Measurements from ENCODE around the gene TMEM178B.
"Not testable (repeated sequence)": the region's sequence is repeated elsewhere in the genome, so short reads cannot be mapped to it uniquely, and the experiment has no call there.

TMEM178B gene

DNA sequence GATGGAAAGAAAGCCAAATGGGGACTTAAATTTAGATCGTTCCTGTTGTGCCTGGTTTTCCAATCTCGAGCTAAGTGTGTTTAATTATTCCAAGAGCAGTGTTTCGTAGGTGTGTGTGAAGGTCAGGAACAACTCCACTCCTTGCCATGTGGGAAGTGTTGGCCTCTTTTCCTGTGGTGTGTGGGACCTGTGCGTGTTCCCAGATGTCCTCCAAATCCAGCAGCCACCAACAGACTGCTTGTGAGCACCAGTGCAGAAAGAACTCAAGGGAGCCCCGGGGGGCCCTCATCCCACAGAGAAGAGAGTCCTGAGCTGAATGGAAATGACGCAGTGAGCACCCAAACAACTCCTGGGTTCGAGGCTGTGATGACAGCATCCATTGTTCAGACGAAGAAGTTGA lies 227.7 kb downstream of the TMEM178B start:
- DNase-seq (ENCODE audit: low spot score) (no peak), FAIRE-seq (no peak)

DNA sequence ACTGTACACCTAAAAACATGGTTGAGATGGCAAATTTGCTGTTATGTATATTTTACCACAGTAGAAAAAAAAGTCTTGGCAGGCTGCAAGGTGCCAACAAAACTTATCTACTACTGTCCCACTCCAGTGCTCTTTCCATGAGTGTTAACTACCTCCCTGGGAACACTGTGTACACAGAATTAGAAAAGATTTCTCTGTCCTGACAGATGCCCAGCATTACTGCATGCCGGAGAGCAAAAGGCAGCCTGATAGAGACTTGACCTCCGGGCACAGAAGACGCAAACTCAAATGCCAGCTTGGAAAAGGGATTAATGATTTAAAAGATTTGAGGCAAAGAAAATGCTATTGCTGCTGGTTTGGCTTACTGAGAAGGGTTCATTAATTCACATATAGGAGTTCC lies 228.8 kb downstream of the TMEM178B start:
- DNase-seq (ENCODE audit: low spot score), result no peak
- no peak for FAIRE-seq

DNA sequence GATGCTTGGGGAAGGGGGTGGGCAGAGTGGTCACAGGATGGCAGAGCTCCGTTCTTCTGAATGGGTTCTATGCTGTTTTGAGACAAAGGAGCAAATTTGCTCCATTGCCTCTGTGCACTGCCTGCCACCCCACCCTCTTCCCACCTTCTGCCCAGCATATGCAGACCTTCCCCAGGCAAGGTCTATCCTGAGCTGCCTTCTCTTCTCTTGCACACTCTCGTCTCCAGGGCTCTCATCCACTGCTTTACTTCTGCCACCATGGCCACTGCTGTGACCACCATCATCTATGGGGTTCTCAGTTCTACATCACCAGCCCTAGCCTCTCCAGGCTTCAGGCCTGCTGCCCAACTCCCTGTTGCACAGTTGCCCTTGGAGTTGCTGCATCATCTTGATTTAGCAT lies 230.4 kb downstream of the TMEM178B start:
- FAIRE-seq, result no peak
- no peak for DNase-seq (ENCODE audit: low spot score)

DNA sequence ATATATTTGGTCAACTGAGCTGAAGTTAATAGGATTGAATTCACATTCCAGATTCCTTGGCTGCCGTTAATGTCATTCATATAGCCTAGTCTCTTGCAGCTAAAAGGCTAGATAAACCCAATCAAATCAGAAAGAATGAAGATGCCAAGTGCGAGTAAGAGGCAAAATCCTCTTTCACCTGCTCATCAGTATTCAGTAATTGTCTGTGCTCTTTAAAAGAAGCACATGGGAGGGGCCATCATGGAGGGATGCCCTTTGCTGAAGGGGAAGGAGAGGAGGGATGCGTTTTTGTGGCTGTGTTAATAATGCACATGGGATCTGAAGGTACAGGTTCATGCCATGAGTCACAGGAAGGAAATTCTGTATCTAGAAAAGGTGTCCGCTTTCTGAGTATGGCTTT lies 232.2 kb downstream of the TMEM178B start:
- FAIRE-seq (no peak), DNase-seq (ENCODE audit: low spot score) (no peak)

DNA sequence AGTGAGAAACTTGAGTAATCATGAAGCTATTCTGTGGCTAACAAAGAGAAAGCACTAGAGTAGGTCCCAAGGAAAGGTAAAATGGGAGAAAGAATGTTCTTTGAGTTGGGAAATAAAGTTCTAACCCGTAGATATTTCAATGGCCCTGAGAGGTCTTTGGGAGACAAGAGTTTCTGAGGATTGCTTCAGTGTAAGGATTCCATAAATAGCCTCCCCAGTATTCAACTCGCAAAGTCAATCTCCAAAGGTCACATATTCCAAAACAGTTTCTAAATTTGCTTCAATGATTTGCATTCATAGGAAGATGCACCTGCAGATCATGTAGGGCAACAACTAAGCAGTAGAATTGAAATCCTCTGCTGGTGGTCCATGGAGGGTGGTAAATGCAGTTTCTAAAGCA lies 238.5 kb downstream of the TMEM178B start:
- no peak for FAIRE-seq
- DNase-seq (ENCODE audit: low spot score), result no peak

DNA sequence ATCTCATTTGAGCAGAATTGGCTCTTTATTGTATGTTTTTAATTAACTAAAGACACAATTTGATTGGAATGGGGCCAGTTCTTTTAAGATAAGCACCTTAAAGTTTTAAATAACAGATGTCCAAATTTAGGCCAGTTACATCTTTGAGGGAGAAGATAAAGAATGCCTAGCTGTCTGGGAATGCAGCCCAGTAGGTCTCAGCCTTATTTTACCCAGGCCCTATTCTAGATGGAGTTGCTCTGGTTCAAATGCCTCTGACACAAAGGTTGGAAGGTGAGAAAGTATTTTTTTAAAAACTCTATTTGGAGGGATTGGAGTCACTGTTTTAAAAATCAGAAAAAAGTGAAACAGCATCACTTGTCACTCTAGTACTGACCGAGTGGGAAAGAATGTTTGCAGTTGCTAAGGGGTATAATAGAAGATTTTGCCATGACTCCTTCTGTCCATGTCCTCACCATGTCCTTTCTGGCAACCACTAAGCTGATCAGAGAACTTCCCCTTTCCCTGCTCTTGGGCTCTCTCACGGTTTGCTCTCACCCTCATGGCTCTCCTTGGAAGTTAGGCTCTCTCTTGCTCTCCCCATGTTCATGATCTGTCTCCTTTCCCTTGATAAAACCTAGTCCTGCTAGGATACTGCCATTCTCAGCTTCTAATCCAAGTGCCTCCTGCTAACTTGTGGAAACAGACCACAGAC lies 239.1 kb downstream of the TMEM178B start:
- DNase-seq (ENCODE audit: low spot score) (no peak), FAIRE-seq (no peak)

DNA sequence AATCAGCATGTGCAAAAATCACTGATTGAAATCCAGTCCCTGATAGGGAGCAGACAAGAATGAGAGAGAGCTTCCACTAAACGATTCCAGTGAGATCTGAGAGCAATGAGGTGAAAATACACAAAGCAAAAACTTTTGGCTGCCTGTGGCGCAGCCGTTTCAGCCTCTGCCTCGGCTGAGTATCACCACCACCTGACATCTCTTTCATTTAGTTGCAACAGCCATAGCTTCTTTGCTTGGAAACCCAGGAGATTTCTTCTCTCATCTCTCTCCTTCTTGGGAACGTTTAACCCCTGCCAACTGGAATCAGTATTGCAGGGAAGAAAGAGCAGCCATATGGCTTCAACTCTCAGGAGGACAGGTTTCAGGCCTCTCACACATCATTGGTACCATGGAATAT lies 240.0 kb downstream of the TMEM178B start:
- FAIRE-seq, result no peak
- DNase-seq (ENCODE audit: low spot score), result no peak

DNA sequence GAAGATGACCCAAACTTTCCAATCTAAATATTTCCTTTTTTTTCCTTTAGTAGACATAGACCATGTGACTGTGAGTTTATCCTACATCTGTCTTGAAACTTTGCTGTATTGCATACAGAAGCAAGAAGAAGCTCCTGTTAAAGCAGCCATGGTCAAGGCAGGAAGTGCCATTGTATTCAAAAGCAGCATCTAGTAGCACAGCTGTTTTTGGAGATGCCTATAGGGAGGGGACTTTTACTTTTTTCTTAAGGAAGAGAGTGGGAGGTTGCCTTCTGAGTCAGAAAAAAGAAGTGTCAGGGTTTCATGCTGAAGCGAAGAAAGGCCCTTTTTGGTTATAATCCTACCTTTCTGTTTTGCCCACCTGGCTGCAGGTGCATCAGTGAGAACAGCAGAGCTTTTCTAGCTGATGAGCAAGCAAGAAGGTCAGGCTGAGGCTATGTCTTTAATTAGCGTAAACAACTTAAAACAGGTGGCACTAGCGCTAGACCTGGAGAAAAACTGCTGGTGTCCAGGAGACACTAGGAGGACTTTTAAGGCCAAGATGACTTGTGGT lies 243.2 kb downstream of the TMEM178B start:
- FAIRE-seq, result no peak
- no peak for DNase-seq (ENCODE audit: low spot score)

DNA sequence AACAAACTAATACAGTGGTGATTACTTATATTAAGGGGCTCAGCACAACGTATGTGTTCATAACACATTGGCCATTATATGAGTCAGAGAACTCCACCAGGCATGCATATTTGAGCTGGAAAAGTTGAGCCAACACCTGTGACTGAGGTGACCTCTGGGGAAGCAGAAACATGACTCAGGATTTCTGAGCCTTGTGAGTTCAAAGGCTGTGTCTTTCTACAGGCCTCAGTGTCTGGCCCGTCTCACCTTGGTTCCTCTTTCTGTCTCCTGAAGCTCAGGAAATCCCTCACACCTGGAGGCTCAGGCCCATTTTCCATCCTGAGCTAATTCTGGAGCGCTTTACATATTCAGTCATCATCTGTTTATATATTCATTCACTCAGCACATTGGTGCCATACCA lies 246.4 kb downstream of the TMEM178B start:
- FAIRE-seq (peak; percentile 67), DNase-seq (ENCODE audit: low spot score) (no peak)

DNA sequence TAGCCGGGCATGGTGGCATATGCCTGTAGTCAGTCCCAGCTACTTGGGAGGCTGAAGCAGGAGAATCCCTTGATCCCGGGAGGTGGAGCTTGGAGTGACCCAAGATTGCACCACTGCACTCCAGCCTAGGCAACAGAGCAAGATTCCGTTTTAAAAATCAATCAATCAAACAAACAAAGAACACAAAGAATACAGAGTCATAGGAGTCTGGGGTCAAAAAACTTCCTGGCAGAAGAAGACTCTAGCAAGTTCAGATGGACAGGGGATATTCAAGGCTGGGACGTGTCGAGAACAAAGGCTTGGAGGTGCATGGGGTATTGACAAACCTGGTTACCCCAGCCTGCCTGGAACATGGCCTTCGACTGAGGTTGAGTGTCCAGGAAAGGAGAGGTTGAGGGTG lies 248.5 kb downstream of the TMEM178B start:
- DNase-seq (ENCODE audit: low spot score), result no peak
- FAIRE-seq, result no peak

DNA sequence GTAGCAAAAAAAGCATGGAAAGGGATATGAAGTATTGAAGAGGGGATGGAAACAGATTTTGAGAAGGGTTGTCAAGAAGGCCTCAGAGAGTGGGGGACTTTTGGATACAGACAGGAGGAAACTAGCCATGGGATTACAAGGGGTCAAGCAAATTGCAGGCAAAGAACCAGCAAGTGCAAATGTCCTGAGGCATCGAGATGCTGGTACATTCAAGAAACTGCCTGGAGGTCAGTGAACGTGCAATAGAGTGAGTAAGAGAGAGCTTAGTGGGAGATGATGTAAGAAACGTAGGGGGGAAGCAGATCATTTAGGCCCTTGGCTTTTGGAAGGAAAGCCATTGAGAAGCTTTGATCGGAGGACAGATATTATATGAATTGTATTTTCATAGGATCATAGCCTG lies 250.0 kb downstream of the TMEM178B start:
- DNase-seq (ENCODE audit: low spot score), result no peak
- no peak for FAIRE-seq

DNA sequence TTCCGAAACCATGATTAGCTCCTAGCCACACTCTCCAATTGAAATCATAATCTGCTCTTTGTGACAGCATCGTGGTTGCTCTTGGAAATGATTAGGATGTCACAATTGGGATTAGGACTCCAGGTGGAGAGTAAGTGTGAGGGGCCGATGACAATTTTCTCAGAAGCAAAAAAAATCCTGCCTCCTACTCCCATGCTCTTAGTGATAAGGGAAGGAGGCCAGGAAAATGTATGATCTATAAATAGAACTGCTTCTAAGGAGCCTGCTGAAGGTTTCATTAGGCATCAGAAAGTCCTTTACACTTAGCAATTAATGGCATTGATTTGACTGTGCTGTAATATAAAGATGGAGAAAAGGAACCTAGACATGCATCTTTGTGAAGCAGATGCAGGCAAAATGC lies 251.0 kb downstream of the TMEM178B start:
- no peak for FAIRE-seq

DNA sequence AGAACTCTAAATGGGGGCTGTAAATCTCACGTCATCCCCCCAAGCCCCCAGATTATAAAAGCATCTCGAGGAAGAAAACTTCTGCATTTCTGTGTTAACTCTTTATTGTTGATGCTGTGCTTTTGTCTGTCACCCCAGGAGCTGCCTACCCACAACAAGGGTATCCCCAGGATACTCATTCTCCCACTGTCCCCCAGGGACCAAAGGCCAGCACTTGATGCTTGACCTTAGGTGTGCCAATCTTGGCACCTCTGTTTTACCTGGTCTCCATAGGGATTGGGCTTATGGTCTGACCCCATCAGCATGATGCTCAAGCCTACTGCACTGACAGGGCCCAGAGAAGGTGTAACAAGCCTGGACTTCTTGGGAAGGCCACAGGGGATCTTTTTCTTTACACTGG lies 251.4 kb downstream of the TMEM178B start:
- DNase-seq (ENCODE audit: low spot score) (no peak), FAIRE-seq (no peak)

More for the DNA sequence above, 251.0 kb downstream of the TMEM178B start:
- no peak for DNase-seq (ENCODE audit: low spot score)

DNA sequence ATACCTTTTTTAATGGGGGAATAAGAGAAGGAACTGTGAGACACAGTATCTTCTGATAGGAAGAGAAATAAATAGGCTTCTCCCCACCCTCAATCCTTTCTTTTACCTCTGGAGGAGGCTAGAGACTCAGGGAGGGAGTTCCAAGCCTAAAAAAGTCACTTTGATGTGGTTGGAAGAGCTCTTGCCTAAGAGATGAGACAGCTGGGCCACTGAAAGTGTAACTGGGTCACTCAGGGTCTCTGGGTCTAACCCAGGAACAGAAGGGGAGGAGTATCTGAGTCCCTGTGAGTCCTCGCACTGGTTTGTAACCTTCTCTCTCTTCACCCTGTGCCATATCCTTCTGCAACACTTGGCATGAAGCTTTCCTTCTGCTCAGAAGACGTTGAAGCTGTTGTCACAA lies 254.4 kb downstream of the TMEM178B start:
- FAIRE-seq (no peak), DNase-seq (ENCODE audit: low spot score) (no peak)

DNA sequence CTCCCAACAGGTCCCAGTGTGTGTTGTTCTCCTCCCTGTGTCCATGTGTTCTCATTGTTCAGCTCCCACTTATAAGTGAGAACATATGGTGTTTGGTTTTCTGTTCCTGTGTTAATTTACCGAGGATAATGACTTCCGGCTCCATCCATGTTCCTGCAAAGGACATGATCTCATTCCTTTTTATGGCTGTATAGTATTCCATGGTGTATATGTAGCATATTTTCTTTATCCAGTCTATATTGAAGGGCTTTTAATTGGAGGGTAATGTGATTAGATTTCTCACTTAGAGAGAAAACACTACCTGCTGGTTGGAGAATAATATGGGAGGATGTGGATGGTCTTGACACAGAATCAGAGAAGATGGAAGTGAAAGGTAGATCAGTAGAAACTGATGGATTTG lies 256.4 kb downstream of the TMEM178B start:
- FAIRE-seq, result not testable (repeated sequence)

DNA sequence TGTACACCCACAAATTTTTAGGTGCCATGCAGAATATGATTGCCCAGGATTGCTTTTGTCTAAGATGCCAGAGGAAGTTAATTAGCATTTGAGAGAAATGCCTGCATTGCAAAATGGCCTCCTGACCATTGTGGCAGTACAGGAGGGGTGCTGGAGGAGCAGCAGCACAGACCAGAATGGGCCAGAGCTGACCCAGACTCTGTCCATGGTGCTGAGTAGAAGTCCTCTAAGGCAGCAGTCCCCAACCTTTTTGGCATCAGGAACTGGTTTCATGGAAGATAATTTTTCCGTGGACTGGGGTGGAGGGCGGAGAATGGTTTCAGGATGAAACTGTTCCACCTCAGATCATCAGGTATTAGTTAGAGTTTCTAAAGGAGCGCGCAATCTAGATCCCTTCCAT lies 259.6 kb downstream of the TMEM178B start:
- FAIRE-seq (no peak), DNase-seq (ENCODE audit: low spot score) (no peak)

More for the DNA sequence above, 256.4 kb downstream of the TMEM178B start:
- not testable (repeated sequence) for DNase-seq (ENCODE audit: low spot score)

DNA sequence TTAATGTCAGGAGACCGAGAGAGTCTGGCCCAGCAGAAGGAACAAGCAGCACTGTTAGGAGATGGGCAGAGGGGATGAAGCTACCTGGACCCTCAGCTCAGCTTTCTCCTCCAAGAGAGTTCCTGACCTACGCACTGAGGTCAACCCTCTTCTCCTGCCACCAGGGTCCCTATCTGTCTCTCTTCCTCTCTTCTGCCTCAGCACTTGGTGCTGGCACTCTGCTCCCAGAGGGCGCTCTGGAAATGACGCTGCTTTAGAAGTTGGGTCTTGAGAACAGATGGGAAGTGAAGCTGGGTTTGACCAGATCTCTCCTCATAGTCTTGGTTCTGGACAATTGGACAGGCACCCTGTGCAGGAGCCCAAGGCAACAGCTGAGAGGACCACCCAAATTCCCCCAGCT lies 261.3 kb downstream of the TMEM178B start:
- no peak for DNase-seq (ENCODE audit: low spot score)
- FAIRE-seq, result no peak

DNA sequence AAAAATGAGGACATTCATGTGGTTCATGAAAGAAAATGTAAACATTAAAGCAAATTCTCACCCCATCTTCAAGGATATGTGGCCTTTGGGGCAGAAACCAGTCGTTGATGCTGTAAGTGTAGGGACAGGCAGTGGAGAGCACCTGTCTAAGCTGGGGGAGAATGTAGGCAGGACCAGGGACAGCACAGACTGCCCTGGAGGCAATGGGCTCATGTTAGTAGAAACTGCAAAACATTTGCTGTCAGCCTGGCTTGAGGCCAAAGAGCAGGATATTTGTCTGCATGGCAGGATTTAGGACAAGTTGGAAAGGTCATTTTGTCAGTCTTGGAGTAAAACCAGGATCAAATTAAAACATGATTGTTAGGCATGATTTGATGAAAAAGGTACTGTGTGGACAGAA lies 265.7 kb downstream of the TMEM178B start:
- DNase-seq (ENCODE audit: low spot score) (no peak), FAIRE-seq (no peak)

DNA sequence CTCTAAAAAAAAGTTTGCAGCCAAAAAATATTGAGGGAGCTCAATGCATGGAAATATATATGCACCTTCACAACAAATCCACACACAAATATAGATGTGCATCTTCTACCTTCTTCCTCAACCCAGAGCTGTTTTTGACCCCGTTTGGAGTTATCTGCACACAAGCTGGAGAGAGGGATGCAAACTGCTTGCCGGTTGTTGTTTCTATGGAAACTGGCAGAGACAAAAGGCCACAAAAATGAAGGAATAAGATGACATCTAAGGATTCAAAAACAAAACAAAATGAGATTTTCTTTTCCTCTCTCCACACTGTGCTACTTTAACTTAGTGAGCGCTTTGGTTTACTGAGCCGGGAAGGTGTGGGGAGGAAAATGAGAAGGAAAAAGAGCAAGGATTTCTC lies 267.1 kb downstream of the TMEM178B start:
- no peak for FAIRE-seq

DNA sequence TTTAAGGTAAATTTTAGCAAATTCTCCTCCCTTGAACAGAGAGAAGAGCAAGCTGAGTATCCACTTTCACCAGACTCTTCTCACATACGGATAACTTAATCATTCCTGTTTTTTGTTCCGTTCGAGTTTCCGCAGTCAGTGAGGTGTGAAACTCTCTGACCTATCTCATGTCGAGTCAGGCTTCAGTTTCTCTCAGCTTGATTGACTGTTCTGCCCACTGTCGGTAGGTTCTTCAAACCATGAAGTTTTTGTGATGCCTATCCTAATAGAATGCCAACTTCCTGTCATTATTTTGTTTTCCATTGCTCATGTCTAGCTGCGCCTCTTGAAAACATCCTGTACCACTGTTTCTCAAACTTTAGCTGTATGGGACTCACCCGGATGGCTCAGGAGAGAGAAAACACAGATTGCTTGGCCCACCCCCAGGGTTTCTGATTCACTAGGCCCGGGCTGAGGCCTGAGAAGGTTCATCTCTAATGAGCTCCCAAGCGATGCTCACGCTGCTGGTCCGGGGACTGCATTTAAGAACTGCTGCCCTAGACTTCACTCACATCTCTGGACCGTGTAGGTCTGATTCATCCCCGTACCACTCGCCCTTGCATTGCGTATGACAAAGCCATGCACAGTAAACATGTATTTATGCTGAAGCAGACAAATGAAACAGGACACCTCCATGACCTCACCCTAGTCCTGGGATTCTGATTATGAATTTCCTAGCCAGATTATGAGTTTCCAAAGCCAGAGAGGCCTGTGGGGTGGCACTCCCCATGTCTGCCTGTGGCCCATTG lies 269.0 kb downstream of the TMEM178B start:
- DNase-seq (ENCODE audit: low spot score) (no peak), FAIRE-seq (no peak)

More for the DNA sequence above, 267.1 kb downstream of the TMEM178B start:
- DNase-seq (ENCODE audit: low spot score), result no peak

DNA sequence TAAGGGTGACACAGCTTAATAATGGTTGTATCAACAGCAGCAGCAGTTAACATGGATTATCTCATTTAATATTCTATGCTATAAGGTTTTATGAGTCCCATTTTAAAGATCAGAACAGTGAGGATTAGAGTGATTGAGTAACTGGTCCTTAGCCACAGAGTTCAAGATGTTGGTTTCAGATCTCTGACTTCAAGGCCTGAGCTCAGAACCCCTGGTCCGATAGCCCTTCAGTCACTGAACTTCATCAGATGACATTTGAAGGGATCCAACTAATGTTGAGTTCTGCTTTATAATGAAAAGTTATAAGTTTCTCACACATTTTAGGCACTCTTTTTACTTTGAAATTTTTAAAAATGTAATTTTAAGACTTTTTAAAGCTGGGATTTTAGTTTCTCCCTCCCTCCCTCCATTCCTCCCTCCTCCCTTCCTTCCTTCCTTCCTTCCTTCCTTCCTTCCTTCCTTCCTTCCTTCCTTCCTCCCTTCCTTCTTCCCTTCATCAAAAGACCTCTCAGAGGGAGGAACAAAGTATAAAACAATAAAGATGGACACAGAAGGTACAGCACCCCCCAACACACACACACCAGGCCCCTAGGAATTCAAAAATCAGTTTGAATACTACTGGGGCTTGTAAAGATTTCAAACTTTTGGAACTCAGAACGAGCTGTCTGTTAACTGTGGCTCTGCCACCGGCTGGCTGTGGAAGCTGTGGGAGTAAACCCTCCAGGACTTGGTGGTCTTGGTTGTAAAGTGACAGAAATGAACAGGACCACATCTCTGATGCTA lies 270.5 kb downstream of the TMEM178B start:
- no peak for FAIRE-seq

DNA sequence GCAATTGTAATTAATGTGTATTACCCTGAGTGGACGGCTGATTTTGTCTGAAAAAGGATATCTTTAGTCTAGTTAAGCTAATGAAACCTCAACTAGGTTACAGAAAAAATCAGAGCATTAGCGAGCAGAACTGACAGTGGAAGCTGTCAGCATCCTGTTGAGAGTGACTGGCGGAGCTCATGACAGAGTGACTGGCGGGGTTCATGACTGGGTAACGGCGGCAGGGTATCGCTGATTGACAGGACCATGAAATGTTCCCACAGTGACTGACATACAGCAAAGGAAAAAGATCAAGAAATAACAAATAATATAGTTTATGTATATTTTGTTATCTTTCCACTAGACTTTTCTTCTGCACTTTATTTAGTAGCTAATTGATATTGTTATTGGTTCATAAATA lies 274.9 kb downstream of the TMEM178B start:
- FAIRE-seq (no peak), DNase-seq (ENCODE audit: low spot score) (no peak)

More for the DNA sequence above, 270.5 kb downstream of the TMEM178B start:
- DNase-seq (ENCODE audit: low spot score), result no peak

Data from RCC 7860 (cell line).